Tibial nerve (tissue), 3 donors: ENCODE results near the gene SLC30A1.

Source experiments
- POLR2A ChIP-seq, 2 donors: fragments of 450-650 bp; IDR thresholded peaks; one replicate each; pipeline ENCODE4 v1.6.1; 2017; ENCODE audit warnings: antibody characterized with exemption in 2 of 2, mild to moderate bottlenecking in 2 of 2, moderate library complexity in 2 of 2
- TF ChIP-seq, protein P1 (sequence below), 5 experiments: fragments of 200-600 bp in 3 of 5; fragments of 450-650 bp in 2 of 5; sonication (generic) in 3 of 5; IDR thresholded peaks; one replicate each; pipeline ENCODE4 v1.5.1; 2016 to 2019; ENCODE audit warnings: antibody characterized with exemption in 5 of 5, mild to moderate bottlenecking in 3 of 5, moderate library complexity in 2 of 5

DNA sequence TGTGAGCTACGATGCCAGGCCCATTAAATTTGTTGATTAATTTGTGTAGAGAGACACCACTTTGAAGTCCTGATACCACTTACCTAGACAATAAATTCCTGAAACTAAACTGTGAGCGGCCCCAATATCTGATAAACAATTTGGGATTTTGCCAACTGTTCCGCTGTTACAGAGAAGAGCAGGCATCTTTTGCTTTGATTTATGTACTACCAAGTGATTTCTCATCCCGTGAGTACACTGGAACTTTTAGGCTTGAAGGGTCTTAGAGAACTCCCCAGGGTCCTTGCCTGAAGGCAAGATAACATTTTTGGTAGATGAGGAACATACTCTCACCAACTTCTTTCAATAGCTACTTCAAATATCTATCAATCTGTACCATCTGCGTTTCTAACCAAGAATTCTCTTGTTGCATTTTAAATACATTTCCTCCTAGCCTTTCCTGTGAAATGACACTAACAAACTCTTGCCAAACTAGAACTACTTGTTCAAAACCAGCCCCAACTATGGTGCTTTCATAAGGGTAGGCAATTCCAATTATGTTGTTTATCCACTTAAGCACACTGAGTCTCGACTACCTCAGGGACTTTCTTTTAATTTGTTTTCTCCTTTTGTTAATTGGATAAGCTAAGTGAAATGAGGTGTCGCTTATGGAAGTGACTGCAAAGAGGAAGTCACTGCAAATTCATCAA is 23.2 kb upstream of the SLC30A1 start:
- TF ChIP-seq, protein P1, sequence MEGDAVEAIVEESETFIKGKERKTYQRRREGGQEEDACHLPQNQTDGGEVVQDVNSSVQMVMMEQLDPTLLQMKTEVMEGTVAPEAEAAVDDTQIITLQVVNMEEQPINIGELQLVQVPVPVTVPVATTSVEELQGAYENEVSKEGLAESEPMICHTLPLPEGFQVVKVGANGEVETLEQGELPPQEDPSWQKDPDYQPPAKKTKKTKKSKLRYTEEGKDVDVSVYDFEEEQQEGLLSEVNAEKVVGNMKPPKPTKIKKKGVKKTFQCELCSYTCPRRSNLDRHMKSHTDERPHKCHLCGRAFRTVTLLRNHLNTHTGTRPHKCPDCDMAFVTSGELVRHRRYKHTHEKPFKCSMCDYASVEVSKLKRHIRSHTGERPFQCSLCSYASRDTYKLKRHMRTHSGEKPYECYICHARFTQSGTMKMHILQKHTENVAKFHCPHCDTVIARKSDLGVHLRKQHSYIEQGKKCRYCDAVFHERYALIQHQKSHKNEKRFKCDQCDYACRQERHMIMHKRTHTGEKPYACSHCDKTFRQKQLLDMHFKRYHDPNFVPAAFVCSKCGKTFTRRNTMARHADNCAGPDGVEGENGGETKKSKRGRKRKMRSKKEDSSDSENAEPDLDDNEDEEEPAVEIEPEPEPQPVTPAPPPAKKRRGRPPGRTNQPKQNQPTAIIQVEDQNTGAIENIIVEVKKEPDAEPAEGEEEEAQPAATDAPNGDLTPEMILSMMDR (IDR thresholded peaks at IDR 0.05) = no peak
- TF ChIP-seq POLR2A (IDR thresholded peaks at IDR 0.05) = no peak
